GM13977 (cell line): ENCODE measurements around the gene EIF2B2.

ENCODE experiments used
- DNase-seq: peaks from one replicate; pipeline ENCODE4 v3.0.0; 2012; ENCODE audit warnings: low spot score
- in situ Hi-C: fragments of 300-500 bp; cut with MboI; formaldehyde crosslinking; loops from one replicate; pipeline ENCODE4 v1.12.0; 2022; ENCODE audit warnings: low sequenced_read_pairs, low pct_unique_long_range_greater_than_20kb, mixed read lengths, inconsistent platforms; ENCODE audit not compliant: unreplicated experiment
- TF ChIP-seq, protein P1 (sequence below): IDR thresholded peaks from 2 replicates; pipeline ENCODE4 v1.5.1; 2012; ENCODE audit warnings: mild to moderate bottlenecking, control low read depth; ENCODE audit not compliant: insufficient read depth; ENCODE audit errors: extremely low read depth, missing control alignments

The EIF2B2 gene

DNA sequence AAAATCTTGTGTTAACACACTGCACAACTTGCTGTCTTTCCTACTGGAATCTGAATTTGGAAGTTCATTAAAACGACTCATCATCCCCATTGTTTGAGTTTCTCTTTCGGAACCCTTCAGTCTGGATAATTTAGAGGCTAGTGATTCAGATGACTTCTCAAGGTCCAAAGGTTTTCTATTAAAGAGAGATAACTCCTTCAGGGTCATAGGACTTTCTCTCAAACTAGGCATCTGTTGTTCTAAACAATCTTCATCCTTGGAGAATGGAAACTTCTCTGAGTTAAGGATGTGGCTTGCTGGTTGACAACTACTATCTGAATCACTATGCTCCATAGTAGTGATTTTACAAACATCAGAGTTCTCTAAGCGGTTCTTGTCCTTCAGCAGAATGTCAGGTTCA lies 44.2 kb downstream of the EIF2B2 start:
- in situ Hi-C loops: no loop called here
- TF ChIP-seq, protein P1, sequence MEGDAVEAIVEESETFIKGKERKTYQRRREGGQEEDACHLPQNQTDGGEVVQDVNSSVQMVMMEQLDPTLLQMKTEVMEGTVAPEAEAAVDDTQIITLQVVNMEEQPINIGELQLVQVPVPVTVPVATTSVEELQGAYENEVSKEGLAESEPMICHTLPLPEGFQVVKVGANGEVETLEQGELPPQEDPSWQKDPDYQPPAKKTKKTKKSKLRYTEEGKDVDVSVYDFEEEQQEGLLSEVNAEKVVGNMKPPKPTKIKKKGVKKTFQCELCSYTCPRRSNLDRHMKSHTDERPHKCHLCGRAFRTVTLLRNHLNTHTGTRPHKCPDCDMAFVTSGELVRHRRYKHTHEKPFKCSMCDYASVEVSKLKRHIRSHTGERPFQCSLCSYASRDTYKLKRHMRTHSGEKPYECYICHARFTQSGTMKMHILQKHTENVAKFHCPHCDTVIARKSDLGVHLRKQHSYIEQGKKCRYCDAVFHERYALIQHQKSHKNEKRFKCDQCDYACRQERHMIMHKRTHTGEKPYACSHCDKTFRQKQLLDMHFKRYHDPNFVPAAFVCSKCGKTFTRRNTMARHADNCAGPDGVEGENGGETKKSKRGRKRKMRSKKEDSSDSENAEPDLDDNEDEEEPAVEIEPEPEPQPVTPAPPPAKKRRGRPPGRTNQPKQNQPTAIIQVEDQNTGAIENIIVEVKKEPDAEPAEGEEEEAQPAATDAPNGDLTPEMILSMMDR: no peak
- DNase-seq: no peak

DNA sequence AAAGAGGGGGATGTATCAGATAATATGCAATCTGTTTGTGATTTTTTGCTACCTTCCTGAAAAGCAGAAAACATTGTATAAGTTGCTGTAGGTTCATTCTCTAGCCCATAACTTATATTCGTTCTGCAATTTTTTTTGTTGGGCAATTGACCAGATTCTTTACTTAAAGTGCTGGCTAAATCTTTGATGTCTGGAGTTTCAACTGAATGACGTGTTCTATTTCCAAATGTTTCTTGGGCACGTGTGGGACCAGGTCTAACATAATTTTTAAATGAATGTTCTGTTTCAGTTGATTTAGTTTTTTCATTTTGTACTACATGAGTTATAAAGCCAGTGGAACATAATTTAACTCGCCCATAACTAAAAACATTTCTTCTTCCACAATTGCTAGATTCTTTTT lies 44.8 kb downstream of the EIF2B2 start:
- no peak for DNase-seq
- TF ChIP-seq, protein P1: no peak
- in situ Hi-C loops: no loop called here

DNA sequence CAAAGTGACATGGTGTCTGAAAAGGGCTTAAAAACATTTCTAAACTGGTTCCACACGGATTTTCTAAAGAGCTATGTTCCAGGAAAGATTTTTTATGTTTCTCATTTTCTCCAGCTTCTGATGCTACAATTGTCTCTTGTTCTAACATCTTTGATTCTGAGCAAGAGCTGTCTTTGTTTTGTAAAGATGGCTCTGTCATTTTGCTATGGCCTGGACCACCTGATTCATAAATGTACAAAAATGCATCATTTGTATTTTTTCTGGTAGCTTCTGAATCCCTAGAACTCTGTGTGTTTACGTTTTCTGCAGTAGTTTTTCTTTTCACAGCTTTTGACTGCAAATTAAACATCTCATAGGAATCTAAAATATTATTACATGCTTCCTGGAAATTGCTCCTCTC lies 45.4 kb downstream of the EIF2B2 start:
- in situ Hi-C loops: no loop called here
- DNase-seq: no peak
- TF ChIP-seq, protein P1: no peak

DNA sequence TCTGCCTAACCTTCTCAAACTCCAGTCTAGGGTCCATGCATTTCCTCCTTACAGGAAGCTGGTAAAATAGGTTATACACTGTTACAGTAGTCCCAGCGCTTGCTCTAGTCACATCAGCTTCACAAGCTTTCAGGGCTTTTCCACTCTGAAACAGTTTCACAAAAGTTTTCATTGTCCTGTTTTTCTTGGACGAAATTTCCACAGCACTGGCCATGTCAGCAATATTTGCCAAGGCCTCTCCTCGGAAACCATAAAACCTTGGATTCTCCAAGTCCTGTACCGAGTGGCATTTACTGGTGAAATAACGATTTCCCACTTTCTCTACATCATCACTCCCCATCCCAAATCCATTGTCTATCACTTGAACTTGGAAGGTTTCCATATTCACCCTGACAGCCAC lies 46.4 kb downstream of the EIF2B2 start:
- TF ChIP-seq, protein P1: no peak
- no peak for DNase-seq
- in situ Hi-C loops: no loop called here

DNA sequence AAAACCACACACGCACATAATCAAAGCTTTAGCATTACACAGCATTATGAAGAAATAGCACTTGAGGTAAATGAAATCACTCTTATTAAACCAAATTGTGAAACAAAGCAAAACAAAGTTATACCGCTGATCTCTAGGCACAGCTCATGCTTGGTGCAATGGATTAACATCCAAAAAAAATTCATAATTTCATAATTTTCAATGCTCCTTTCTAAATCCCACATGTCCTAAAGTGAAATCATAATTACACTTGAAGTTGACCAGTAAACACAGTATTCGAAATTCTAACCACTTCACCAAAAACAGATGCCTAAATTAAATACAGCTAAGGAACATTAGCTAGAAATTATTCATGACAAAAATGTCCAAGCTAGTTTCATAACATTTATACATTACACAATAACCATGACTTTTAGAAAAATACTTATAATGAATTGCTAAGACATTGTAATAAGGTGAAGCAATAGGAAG lies 47.0 kb downstream of the EIF2B2 start:
- TF ChIP-seq, protein P1: no peak
- in situ Hi-C loops: no loop called here
- DNase-seq: no peak

DNA sequence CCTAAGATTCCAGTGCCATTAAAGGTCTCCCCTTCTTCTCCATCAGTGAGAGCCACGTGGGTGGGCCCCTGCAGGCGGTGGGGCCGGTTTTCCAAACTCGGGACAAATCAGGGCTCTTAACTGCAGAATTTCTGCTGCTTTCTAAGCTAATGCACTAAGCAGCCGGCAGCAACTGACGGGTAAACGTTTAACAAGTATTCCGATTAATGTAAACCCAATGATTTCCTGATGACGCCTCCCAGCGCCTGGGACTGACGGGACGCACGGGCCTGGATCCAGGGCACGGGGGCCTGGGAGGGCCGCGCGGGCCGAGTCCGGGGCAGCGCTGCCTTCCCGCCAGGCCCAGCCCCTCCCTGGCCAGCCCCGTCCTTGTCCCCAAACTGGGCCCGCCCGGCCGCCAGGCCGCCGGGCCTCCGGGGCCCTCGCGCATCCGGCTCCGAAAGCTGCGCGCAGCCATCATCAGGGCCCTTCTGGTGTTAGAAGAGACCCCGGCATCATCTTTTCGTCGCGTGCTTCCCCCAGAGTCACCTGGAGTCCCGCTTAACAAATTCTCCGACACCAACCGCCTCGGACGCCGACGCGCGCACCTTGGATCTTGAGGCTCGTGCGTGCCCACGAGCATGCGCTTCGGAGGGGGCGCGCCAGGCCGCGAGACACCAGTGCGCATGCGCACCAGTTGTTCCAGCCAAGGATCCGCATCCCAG lies 48.3 kb downstream of the EIF2B2 start, which contains the start of gene MLH3:
MLH3 (minus strand) TSS at position 616 of the 704 bp plus-strand sequence. CDS start 1,812 bp downstream, outside the sequence.
- in situ Hi-C loops: no loop called here
- DNase-seq: peak; percentile 91
- TF ChIP-seq, protein P1: no peak
